D721Med (cell line): ENCODE measurements around the gene EVC2.

Source experiments
- DNase-seq: peaks from one replicate; pipeline ENCODE4 v3.0.0; 2011; ENCODE audit warnings: low spot score; ENCODE audit not compliant: insufficient read length
- FAIRE-seq: peaks from 2 replicates; lab custom pipeline; 2011; peaks lifted over from hg19 to GRCh38; lab: Jason Lieb, UNC
- CTCF ChIP-seq: IDR thresholded peaks from 2 replicates; pipeline ENCODE4 v1.5.1; 2012; ENCODE audit warnings: mild to moderate bottlenecking, control low read depth; ENCODE audit not compliant: insufficient read depth; ENCODE audit errors: missing control alignments

Gene EVC2

GRCh38 chr4:5571646-5572045 lies 136.7 kb downstream of the EVC2 start:
- TF ChIP-seq CTCF: no peak
- FAIRE-seq (no peak), DNase-seq (no peak)

DNA sequence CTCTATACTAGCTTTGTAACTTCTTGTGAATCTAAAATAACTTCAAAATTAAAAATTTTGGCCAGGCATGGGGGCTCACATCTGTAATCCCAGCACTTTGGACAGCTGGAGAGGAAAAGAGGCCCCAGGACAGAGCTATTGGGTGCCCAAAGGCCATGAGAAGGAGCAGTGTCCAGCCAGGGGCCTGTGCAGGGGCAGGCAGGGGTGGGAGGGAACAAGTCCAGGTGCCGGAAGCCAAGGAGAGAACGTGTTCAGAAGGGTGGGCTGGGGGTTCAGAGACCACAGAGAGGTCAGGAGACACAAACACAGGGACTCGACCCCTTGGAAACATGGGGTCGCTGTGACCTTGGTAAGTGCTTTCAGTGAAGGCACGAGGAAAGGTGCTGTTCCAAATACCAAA lies 138.9 kb downstream of the EVC2 start:
- FAIRE-seq: no peak
- no peak for DNase-seq
- TF ChIP-seq CTCF: no peak

DNA sequence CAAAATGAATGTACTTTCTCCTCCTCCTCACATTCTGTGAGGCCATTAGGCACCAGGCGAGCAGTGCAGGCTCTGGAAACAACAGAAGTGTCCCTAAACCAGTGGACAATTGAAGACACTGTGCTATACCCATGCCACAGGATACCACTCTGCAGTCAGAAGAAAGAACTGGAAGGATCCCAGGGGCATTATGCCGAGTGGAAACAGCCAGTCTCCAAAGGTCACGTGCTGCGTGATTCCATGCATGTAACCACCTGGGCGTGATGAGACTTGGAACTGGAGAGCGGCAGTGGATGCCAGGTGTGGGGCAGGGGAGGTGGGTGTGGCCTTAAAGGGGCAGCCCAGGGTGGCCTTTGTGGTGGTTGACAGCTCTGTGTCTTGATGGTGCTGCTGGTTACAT lies 139.4 kb downstream of the EVC2 start:
- no peak for TF ChIP-seq CTCF
- FAIRE-seq (no peak), DNase-seq (no peak)

DNA sequence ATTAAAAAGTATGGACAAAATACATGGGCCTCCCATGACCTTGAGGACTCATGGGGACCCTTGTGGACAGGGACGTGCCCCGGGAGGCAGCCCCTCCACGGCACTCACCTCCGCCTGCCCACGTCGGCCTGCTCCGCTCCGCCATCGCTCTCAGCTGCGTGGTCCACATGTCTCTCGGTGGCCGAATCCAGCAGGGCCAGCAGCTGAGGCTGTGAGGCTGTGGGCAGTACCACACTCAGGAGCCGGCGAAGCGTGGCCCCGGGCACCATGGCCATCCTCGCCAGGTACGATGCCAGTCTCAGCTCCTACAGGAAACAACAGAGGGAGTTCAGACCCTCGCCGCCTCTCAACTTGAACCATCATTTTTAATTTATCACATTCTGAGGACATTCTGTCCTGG lies 140.0 kb downstream of the EVC2 start:
- FAIRE-seq: no peak
- TF ChIP-seq CTCF: no peak
- DNase-seq: no peak

- DNase-seq (no peak), FAIRE-seq (no peak)
- TF ChIP-seq CTCF: no peak
Measured at GRCh38 chr4:5566991-5567390, 141.4 kb downstream of the EVC2 start.

DNA sequence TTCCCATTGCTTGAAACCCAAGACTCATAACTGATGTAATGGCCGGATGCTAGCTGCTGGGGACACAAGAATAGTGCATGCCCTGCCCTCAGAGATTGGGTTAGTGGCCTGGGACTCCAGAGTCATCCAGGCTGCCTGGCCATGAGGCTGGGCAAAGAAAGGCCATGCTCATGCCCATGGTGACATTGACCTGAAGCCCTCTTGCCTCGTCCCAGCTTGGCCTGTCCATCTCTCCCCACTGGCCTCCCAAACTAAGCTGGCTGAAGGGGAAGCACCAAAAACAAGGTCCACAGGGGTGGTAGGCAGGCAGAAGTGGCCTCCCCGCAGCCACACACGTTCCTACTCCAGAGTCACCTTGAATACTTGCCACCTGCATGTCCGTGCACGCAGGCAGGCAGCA lies 141.8 kb downstream of the EVC2 start:
- DNase-seq (no peak), FAIRE-seq (no peak)
- no peak for TF ChIP-seq CTCF

- DNase-seq (no peak), FAIRE-seq (no peak)
- no peak for TF ChIP-seq CTCF
Measured at GRCh38 chr4:5563856-5564255, 144.5 kb downstream of the EVC2 start.
